DOHH2 (cell line): ENCODE measurements around the gene UTP11.

Source experiments
- H3F3A ChIP-seq: fragments of 200-600 bp; sonication (generic), shearing (Covaris generic); 2 replicates; pipeline ENCODE4 v1.6.0; 2016; ENCODE audit warnings: antibody characterized with exemption, mild to moderate bottlenecking; ENCODE audit not compliant: control insufficient read depth, insufficient read depth
- H3K27ac ChIP-seq: fragments of 200-600 bp; sonication (generic); 2 replicates; pipeline ENCODE4 v1.5.1; 2014; ENCODE audit warnings: low read depth, mild to moderate bottlenecking, low read length, moderate library complexity
- H3K27me3 ChIP-seq: fragments of 200-600 bp; sonication (generic); 2 replicates; pipeline ENCODE4 v1.6.1; 2014; ENCODE audit warnings: mild to moderate bottlenecking, low read length, mixed read lengths; ENCODE audit not compliant: control insufficient read depth
- H3K36me3 ChIP-seq: fragments of 200-600 bp; sonication (generic); 2 replicates; pipeline ENCODE4 v1.6.1; 2014; ENCODE audit warnings: mild to moderate bottlenecking, low read length, moderate library complexity, mixed read lengths; ENCODE audit not compliant: control insufficient read depth
- H3K4me1 ChIP-seq: fragments of 200-600 bp; sonication (generic); 2 replicates; pipeline ENCODE4 v1.6.1; 2014; ENCODE audit warnings: mild to moderate bottlenecking, low read length, mixed read lengths; ENCODE audit not compliant: control insufficient read depth
- H3K4me2 ChIP-seq: fragments of 200-600 bp; sonication (generic); 2 replicates; pipeline ENCODE4 v1.6.0; 2014; ENCODE audit warnings: mild to moderate bottlenecking, low read length, moderate library complexity
- H3K4me3 ChIP-seq: fragments of 200-600 bp; sonication (generic); 2 replicates; pipeline ENCODE4 v1.5.1; 2014; ENCODE audit warnings: mild to moderate bottlenecking, low read length, mixed read lengths
- H3K79me2 ChIP-seq: fragments of 200-600 bp; sonication (generic); 2 replicates; pipeline ENCODE4 v1.6.1; 2014; ENCODE audit warnings: mild to moderate bottlenecking, low read length, mixed read lengths; ENCODE audit not compliant: control insufficient read depth
- H3K9me2 ChIP-seq: fragments of 200-600 bp; sonication (generic); replicated peaks from 2 replicates; pipeline ENCODE4 v1.6.1; 2014; ENCODE audit warnings: mild to moderate bottlenecking, low read length, mixed read lengths; ENCODE audit not compliant: control insufficient read depth
- H3K9me3 ChIP-seq: fragments of 200-600 bp; sonication (generic); 2 replicates; pipeline ENCODE4 v1.6.1; 2014; ENCODE audit warnings: antibody characterized with exemption, low read length, mixed read lengths; ENCODE audit not compliant: control insufficient read depth, insufficient read depth
- H4K20me1 ChIP-seq: fragments of 200-600 bp; sonication (generic); 2 replicates; pipeline ENCODE4 v1.6.0; 2014; ENCODE audit warnings: low read depth, mild to moderate bottlenecking, antibody characterized with exemption, low read length, moderate library complexity; ENCODE audit not compliant: control insufficient read depth, insufficient read depth
- EZH2phosphoT487 ChIP-seq: fragments of 200-600 bp; sonication (generic); IDR thresholded peaks from 2 replicates; pipeline ENCODE4 v1.6.1; 2017; ENCODE audit warnings: borderline replicate concordance, mild to moderate bottlenecking, antibody characterized with exemption, low read length, moderate library complexity, mixed read lengths
- TF ChIP-seq, protein P1 (sequence below): fragments of 200-600 bp; sonication (generic); IDR thresholded peaks from one replicate; pipeline ENCODE4 v1.5.1; 2014; ENCODE audit warnings: antibody characterized with exemption, mild to moderate bottlenecking, low read depth, low read length; ENCODE audit not compliant: poor library complexity, severe bottlenecking

The UTP11 gene

DNA sequence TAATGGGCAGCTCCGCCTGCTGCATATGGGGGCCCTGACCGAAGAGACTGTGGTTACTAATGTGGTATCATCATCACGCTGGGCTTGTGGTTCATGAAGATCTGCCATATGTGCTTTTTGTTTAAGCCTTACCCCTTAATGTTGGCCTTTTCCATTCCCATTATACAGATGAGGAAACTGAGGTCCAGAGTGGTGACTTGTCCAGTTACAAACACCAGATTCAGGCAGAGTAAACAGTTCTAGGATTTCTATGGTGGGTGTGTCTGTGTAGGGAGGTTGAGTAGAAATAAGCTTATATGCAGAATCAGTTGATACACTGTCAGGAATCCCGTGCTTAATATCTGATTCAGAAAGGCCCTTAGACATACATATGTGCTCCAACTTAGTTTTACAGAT is 691 bp downstream of the UTP11 start:
- no peak for TF ChIP-seq EZH2phosphoT487
- TF ChIP-seq, protein P1, sequence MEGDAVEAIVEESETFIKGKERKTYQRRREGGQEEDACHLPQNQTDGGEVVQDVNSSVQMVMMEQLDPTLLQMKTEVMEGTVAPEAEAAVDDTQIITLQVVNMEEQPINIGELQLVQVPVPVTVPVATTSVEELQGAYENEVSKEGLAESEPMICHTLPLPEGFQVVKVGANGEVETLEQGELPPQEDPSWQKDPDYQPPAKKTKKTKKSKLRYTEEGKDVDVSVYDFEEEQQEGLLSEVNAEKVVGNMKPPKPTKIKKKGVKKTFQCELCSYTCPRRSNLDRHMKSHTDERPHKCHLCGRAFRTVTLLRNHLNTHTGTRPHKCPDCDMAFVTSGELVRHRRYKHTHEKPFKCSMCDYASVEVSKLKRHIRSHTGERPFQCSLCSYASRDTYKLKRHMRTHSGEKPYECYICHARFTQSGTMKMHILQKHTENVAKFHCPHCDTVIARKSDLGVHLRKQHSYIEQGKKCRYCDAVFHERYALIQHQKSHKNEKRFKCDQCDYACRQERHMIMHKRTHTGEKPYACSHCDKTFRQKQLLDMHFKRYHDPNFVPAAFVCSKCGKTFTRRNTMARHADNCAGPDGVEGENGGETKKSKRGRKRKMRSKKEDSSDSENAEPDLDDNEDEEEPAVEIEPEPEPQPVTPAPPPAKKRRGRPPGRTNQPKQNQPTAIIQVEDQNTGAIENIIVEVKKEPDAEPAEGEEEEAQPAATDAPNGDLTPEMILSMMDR = no peak
- peak overlapping the region; percentile 51 for H3K27ac ChIP-seq
- H3K36me3 ChIP-seq = peaks cover 38% of the 10 kb centered on the region
- no peaks in the 10 kb centered on the region for H3K27me3 ChIP-seq
- peaks cover 22% of the 10 kb centered on the region for H3K4me1 ChIP-seq
- peak overlapping the region; percentile 78 for H3K4me3 ChIP-seq
- H3K9me3 ChIP-seq = no peaks in the 10 kb centered on the region
- peaks cover 52% of the 10 kb centered on the region for H3K79me2 ChIP-seq
- peak overlapping the region; percentile 83 for H3K4me2 ChIP-seq
- H3K9me2 ChIP-seq = no peaks in the 10 kb centered on the region
- H3F3A ChIP-seq = peaks cover 2% of the 10 kb centered on the region; the same call in 1 of the 2 replicates
- H4K20me1 ChIP-seq = no peaks in the 10 kb centered on the region

DNA sequence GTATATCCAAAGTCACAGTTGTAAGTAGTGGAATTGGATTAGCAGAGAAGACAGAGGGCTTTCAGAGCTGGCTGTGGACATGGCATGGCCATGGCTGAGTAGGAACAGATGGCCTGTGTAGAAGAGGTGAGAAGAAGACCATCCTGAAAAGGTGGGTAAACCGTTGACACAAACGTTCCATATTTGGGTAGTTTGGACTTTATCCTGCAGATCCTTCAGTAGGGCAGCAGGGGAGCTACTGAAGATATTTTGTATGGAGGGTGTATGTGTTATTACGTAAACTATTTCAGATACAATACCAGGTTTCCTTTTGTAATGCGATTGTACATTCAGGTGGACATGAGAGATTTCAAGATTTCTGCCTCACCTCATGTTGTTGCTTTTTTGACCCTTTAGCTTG is 1.6 kb downstream of the UTP11 start:
- Histone ChIP-seq H3K27me3 (no peaks in the 10 kb centered on the region), H4K20me1 (no peaks in the 10 kb centered on the region), H3K4me2 (peak overlapping the region; percentile 83), H3K9me2 (no peaks in the 10 kb centered on the region), H3F3A (peaks cover 2% of the 10 kb centered on the region; the same call in 1 of the 2 replicates), H3K36me3 (peaks cover 48% of the 10 kb centered on the region), H3K4me3 (peak overlapping the region; percentile 78; the same call in 1 of the 2 replicates), H3K27ac (no peak overlapping the region), H3K79me2 (peaks cover 52% of the 10 kb centered on the region), H3K4me1 (peaks cover 22% of the 10 kb centered on the region), H3K9me3 (no peaks in the 10 kb centered on the region)
- TF ChIP-seq, protein P1 = no peak
- no peak for TF ChIP-seq EZH2phosphoT487

DNA sequence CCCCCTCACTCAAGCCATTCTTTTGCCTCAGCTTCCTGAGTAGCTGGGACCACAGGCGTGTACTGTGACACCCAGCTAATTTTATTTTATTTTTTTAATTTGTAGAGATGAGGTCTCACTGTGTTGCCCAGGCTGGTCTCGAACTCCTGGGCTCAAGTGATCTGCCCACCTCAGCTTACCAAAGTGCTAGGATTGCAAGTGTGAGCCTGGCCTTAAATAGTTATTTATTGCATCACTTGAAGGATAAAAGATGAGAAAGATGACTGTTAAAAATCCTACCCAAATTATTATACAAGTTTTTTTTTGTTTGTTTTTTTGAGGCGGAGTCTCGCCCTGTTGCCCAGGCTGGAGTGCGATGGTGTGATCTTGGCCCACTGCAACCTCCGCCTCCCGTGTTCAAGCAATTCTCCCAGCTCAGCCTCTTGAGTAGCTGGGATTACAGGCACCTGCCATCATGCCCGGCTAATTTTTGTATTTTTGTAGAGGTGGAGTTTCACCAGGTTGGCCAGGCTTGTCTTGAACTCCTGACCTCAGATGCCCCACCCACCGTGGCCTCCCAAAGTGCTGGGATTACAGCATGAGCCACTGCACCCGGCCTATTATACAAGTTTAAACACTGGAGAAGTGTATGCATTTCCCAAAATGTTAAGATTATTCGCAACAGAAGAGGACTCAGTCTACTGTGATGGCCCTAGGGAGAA is 2.3 kb downstream of the UTP11 start:
- 0 out of 2 replicates have a peak overlapping the region, but pooled peaks have one; percentile 83 for H3K4me2 ChIP-seq
- H3K36me3 ChIP-seq = peaks cover 54% of the 10 kb centered on the region
- H3K27ac ChIP-seq = no peak overlapping the region
- peaks cover 2% of the 10 kb centered on the region; the same call in 1 of the 2 replicates for H3F3A ChIP-seq
- no peaks in the 10 kb centered on the region for H4K20me1 ChIP-seq
- peaks cover 52% of the 10 kb centered on the region for H3K79me2 ChIP-seq
- no peaks in the 10 kb centered on the region for H3K27me3 ChIP-seq
- H3K9me2 ChIP-seq = no peaks in the 10 kb centered on the region
- TF ChIP-seq EZH2phosphoT487 = no peak
- TF ChIP-seq, protein P1 = no peak
- H3K4me1 ChIP-seq = peaks cover 22% of the 10 kb centered on the region
- no peak overlapping the region for H3K4me3 ChIP-seq
- no peaks in the 10 kb centered on the region for H3K9me3 ChIP-seq
